Activated T-cell treated with anti-CD3 and anti-CD28 coated beads, Interleukin-2, amount 50 U/mL, for 24 hours (primary cell): Measurements from ENCODE around the gene GKN1.
A peak's percentile ranks its signal among the peaks of the same experiment; 100 is the strongest.
"Not testable (repeated sequence)": the region's sequence is repeated elsewhere in the genome, so short reads cannot be mapped to it uniquely, and the experiment has no call there.

Source experiments
- DNase-seq: peaks from one replicate; pipeline ENCODE4 v3.0.0-alpha.2; 2020
- H3K27ac Mint-ChIP-seq: 2 replicates; pipeline ENCODE4 v1.8.0; 2020; ENCODE audit warnings: mild to moderate bottlenecking, mixed read lengths
- H3K27me3 Mint-ChIP-seq: 2 replicates; pipeline ENCODE4 v1.8.0; 2020; ENCODE audit warnings: mixed read lengths
- H3K36me3 Mint-ChIP-seq: 2 replicates; pipeline ENCODE4 v1.8.0; 2020; ENCODE audit warnings: low read depth, mixed read lengths
- H3K4me1 Mint-ChIP-seq: 2 replicates; pipeline ENCODE4 v1.8.0; 2020; ENCODE audit warnings: low read depth, mixed read lengths
- H3K4me3 Mint-ChIP-seq: 2 replicates; pipeline ENCODE4 v1.8.0; 2020; ENCODE audit warnings: mild to moderate bottlenecking, moderate library complexity, mixed read lengths
- H3K9me3 Mint-ChIP-seq: 2 replicates; pipeline ENCODE4 v1.8.0; 2020; ENCODE audit warnings: mixed read lengths

The GKN1 gene

DNA sequence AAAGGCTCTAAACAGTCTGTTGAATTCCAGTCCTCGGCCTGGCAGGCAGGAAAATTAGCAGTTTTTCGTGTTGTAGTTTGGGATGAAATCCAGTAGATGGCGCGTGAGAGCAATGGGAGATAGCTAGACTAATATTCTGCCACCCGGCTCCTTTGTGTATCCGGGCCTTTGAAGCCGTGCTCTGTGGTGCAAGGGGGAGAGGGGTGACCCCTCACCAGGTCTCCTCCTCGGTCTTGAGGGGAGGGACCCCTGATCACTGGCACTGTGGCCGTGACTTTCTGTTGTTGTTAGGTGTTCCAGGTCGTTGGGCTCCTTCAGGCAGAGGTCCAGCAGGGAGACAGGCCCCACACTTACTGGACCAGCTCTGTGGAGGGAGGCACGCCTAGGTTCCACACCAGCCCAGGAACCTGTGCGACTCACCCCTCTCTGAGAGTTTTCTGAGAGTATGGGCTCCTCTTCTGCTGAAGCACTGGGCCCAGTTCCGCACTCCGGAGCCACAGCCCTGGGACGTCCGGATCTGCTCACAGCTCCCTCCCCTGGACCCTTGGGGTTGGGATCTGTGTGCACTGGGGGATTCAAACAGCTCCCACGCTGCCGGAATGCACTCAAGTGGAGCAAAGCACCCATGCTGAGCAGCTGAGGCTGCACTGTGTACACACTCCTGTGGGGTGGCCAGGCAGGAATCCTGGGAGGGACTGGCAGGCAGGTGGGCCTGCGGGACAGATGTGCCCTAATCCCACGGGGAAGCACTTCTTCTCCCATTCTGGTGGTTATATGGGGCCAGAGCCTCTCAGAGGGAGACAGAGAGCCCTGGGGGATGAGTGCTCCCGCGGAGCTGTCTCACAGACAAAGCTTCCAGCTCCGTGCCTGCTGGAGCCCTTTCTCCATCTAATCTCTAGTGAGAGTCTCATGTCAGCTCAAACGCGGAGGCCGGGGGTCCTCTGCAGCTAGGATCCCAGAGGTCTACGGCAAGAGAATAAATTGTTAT, 30.6 kb upstream of the GKN1 start:
- DNase-seq = peak; percentile 58
- no peaks in the 10 kb centered on the region for H3K36me3 Mint-ChIP-seq
- H3K4me1 Mint-ChIP-seq = peaks cover 10% of the 10 kb centered on the region
- no peaks in the 10 kb centered on the region for H3K9me3 Mint-ChIP-seq
- peaks cover 38% of the 10 kb centered on the region for H3K27me3 Mint-ChIP-seq
- no peak overlapping the region for H3K27ac Mint-ChIP-seq
- no peak overlapping the region for H3K4me3 Mint-ChIP-seq

DNA sequence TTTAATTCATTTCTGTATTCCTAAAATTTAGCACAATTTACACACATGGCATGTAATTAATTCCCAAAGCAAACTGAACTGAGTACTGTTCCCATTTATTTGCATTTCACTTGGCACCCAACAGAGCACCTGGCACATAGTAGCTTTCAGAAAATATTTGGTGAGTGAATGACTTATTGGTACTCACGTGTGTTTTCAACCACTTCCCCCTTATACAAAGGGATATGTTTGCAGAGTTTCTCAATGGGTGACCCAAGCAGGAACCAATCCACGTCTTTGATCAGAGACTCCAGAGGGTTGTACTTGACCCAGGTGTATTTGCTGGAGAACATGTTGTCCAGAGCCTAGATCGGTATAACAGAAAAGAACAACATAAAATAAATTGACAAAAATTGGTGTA, 28.3 kb upstream of the GKN1 start:
- no peak overlapping the region for H3K27ac Mint-ChIP-seq
- H3K36me3 Mint-ChIP-seq = no peaks in the 10 kb centered on the region
- no peaks in the 10 kb centered on the region for H3K9me3 Mint-ChIP-seq
- no peak for DNase-seq
- H3K27me3 Mint-ChIP-seq = peaks cover 35% of the 10 kb centered on the region
- peaks cover 2% of the 10 kb centered on the region for H3K4me1 Mint-ChIP-seq
- H3K4me3 Mint-ChIP-seq = no peak overlapping the region

DNA sequence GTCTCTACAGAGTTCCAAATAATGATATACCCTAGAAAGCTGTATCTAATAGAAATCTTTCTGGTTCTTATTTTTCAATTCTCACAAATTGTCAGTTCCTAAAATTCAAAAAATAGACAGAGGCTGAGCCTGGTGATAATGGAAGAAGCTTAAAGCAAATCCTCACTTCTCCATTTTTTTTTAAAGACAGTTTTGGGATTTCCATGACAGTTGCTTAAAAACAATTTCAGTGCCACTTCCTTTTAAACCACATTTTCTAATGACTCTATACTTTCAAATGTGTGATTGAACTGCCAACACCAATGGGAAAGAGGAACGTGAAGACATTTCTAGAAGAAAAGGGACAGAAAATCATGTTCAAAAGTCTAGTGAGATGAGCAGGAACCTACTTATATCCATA, 25.7 kb upstream of the GKN1 start:
- H3K4me1 Mint-ChIP-seq = no peaks in the 10 kb centered on the region
- DNase-seq = no peak
- H3K27ac Mint-ChIP-seq = no peak overlapping the region
- no peaks in the 10 kb centered on the region for H3K9me3 Mint-ChIP-seq
- H3K36me3 Mint-ChIP-seq = no peaks in the 10 kb centered on the region
- peaks cover 24% of the 10 kb centered on the region for H3K27me3 Mint-ChIP-seq
- no peak overlapping the region for H3K4me3 Mint-ChIP-seq

DNA sequence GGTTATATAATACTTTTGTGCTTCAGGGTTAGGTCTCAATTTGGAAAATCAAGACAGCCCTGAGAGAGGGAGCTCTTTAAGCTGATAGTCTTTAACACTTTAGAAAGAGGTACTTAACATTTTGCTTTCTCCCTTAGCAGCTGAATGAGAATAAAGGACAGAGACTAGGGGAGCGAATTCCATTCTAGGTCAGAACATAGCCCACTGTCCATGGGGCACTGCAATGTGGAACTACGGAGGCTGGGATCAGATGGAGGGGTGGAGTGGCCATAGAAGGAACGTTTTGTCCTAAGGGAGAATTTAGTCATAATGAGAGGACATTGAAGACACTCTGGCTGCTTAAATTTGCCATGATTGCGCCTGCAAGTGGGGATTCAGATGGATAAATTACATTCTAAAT, 22.5 kb upstream of the GKN1 start:
- Mint-ChIP-seq H3K27ac (no peak overlapping the region), H3K36me3 (no peaks in the 10 kb centered on the region), H3K9me3 (no peaks in the 10 kb centered on the region), H3K4me3 (no peak overlapping the region), H3K27me3 (peaks cover 20% of the 10 kb centered on the region), H3K4me1 (no peaks in the 10 kb centered on the region)
- no peak for DNase-seq

DNA sequence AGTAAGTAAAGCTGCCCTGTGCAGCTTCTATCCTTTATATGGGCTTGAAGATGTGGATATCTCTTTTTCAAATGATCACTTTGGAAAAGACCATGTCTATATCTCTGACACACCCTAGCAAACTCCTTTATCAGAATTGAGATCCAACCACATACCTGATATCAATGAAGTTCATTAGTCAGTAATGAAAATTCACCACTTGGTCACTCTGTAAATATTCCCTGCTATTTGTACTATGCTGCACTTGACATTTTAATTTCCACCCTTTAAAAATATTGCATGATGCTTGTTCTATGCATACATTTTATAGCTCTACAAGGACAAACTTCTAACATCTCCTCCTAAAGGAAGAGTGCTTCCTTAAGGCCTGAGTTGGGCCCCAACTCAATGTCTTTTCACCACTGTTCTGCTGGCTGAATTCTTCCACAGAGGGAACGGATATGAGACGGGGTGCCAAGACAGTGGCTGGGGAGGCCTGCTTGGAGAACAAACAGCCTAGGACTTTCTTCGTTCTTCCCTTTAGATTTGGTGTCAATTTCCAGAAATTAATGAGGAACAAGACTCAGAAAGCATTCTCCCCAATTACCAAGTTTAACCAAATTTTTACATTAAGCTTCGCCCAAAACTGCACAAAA, 21.4 kb upstream of the GKN1 start, which contains the start of gene GKN2:
Gene GKN2, minus strand, starts transcription at position 7 of the 635 bp plus-strand sequence. CDS start 32 bp downstream, outside the sequence.
- DNase-seq = no peak

DNA sequence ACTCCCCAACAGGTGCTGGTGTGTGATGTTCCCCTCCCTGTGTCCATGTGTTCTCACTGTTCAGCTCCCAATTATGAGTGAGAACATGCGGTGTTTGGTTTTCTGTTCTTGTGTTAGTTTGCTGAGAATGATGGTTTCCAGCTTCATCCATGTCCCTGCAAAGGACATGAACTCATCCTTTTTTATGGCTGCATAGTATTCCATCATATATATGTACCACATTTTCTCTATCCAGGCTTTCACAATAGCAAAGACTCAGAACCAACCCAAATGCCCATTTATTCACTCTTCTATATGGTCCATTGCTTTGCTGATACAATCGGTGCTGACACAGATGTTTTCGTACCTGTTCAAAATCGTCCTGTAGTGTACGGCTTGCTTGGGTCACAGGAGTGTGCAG, 19.0 kb upstream of the GKN1 start:
- H3K4me1 Mint-ChIP-seq = not testable (repeated sequence)

More for the DNA sequence above, 21.4 kb upstream of the GKN1 start, which contains the start of gene GKN2:
- Mint-ChIP-seq H3K4me1 (no peaks in the 10 kb centered on the region), H3K9me3 (no peaks in the 10 kb centered on the region), H3K27ac (no peak within 1 kb of the TSS), H3K4me3 (no peak within 1 kb of the TSS), H3K36me3 (no peaks in the 10 kb centered on the region), H3K27me3 (peaks cover 16% of the 10 kb centered on the region)

DNA sequence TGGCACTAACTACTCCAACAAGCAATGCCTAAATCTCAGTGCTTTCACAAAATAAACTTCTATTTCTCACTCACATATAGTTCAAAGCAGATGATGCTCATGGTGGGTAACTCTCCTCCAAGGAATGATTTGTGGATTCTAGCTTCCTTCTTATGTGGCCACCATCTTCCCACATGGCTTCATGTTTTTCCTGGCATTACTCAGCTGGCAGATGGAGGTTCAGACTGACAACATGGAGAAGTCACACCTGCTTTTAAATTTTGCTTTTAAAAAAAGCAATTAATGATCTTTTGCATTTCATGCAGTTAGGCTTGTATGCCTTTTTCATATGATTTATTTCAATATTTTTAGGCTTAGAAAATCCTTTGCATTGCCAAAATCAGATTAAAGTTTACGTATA, 15.4 kb upstream of the GKN1 start:
- DNase-seq = no peak
- H3K4me1 Mint-ChIP-seq = no peaks in the 10 kb centered on the region
- peaks cover 16% of the 10 kb centered on the region for H3K27me3 Mint-ChIP-seq
- no peak overlapping the region for H3K4me3 Mint-ChIP-seq
- H3K9me3 Mint-ChIP-seq = no peaks in the 10 kb centered on the region
- H3K36me3 Mint-ChIP-seq = no peaks in the 10 kb centered on the region
- H3K27ac Mint-ChIP-seq = no peak overlapping the region

More for the DNA sequence above, 19.0 kb upstream of the GKN1 start:
- not testable (repeated sequence) for H3K9me3 Mint-ChIP-seq, H3K36me3 Mint-ChIP-seq, H3K27ac Mint-ChIP-seq, DNase-seq, H3K4me3 Mint-ChIP-seq
- peaks cover 14% of the 10 kb centered on the region for H3K27me3 Mint-ChIP-seq

DNA sequence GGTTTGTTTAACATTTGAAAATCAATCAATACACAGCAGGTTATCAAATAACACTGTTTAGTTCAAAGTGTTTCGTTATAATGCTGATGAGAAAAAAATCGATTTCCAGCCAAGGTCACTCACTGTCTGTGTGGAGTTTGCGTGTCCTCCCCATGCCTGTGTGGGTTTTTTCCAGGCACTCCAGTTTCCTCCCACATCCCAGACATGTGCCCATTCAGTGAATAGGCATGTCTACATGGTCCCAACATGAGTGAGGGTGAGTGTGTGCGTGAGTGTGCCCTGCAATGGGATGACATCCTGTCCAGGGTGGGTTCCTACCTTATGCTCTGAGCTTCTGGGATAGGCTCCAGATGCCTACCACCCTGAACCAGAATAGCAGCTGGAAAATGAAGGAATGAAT, 13.1 kb upstream of the GKN1 start:
- H3K27ac Mint-ChIP-seq = no peak overlapping the region
- no peak for DNase-seq
- peaks cover 14% of the 10 kb centered on the region for H3K27me3 Mint-ChIP-seq
- H3K4me1 Mint-ChIP-seq = no peaks in the 10 kb centered on the region
- no peaks in the 10 kb centered on the region for H3K36me3 Mint-ChIP-seq
- H3K9me3 Mint-ChIP-seq = no peaks in the 10 kb centered on the region
- no peak overlapping the region for H3K4me3 Mint-ChIP-seq

DNA sequence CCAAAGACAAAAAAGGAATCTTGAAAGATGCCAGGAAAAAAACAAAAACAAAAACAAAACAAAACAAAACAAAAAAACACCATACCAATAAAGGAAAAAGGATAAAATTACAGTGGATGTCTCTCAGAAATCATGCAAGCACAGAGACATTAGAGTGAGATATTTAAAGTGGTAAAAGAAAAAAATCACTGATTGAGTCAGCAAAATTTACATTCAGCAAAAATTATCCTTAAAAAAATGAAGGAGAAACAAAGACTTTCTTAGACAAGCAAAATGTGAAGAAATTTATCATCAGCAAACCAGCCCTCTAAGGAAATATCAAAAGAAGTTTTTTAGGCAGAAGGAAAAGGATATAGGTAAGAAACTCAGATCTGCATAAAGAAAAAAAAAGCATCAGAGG, 10.2 kb upstream of the GKN1 start:
- Mint-ChIP-seq H3K36me3 (no peaks in the 10 kb centered on the region), H3K27ac (no peak overlapping the region), H3K9me3 (no peaks in the 10 kb centered on the region), H3K4me1 (no peaks in the 10 kb centered on the region), H3K4me3 (no peak overlapping the region), H3K27me3 (peaks cover 14% of the 10 kb centered on the region)
- no peak for DNase-seq

DNA sequence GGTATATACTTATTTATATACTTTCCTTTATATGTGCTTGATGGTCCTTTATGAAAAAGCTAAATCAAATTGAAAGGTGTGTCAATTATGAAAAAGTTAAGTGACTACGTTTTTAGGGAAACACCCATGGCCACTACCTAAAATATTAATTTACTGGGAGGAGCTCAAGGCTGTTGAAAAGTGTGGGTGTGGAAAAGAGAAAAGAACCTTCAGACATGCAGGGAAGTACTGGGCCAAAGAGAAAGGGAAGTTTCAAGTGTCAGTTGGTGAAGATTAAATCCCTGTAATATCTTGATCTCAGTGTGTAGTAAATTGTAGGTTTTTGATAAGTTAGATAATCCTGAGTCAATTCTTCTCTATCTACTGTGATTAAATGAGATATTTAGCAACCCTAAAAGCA, 6.2 kb upstream of the GKN1 start:
- Mint-ChIP-seq H3K27me3 (peaks cover 3% of the 10 kb centered on the region), H3K4me3 (no peak overlapping the region), H3K36me3 (no peaks in the 10 kb centered on the region), H3K4me1 (no peaks in the 10 kb centered on the region), H3K9me3 (no peaks in the 10 kb centered on the region), H3K27ac (no peak overlapping the region)
- no peak for DNase-seq

DNA sequence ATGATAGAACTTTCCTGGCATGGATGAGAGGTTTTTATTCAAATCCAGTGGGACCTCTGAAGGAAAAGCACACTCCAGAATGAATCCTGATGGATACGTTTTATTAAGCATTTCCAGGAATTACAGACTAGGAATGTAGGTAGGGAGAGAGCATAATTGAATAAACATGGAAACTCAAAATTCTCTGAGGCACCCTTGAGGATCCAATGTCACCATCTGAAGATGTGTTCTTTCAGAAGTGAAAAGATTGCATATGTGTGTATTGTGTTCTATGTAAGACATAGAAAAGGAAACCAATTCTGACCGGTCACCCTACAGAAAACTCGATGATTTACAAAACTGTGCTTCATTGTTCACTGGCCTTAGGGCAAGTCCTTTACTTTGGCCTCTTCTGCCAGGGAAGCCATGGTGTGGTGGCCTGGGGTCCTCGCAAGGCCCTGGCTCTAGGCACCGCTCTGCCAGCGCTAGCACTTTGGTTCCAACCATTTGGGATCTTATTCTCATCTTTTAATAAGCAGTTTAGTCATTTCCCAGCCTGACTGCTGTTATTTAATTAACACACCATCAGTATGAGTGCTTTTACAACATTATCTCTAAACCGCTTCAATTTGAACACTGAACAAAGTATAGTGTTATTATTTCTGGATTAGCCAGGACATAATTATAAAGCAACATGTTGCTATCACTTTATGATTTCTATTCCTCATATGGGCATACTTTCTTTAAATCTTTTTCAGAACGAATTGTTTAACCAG, 4.5 kb upstream of the GKN1 start:
- H3K4me3 Mint-ChIP-seq = no peak overlapping the region
- H3K36me3 Mint-ChIP-seq = no peaks in the 10 kb centered on the region
- no peak overlapping the region for H3K27ac Mint-ChIP-seq
- H3K9me3 Mint-ChIP-seq = no peaks in the 10 kb centered on the region
- H3K4me1 Mint-ChIP-seq = no peaks in the 10 kb centered on the region
- DNase-seq = no peak
- peaks cover 5% of the 10 kb centered on the region for H3K27me3 Mint-ChIP-seq

DNA sequence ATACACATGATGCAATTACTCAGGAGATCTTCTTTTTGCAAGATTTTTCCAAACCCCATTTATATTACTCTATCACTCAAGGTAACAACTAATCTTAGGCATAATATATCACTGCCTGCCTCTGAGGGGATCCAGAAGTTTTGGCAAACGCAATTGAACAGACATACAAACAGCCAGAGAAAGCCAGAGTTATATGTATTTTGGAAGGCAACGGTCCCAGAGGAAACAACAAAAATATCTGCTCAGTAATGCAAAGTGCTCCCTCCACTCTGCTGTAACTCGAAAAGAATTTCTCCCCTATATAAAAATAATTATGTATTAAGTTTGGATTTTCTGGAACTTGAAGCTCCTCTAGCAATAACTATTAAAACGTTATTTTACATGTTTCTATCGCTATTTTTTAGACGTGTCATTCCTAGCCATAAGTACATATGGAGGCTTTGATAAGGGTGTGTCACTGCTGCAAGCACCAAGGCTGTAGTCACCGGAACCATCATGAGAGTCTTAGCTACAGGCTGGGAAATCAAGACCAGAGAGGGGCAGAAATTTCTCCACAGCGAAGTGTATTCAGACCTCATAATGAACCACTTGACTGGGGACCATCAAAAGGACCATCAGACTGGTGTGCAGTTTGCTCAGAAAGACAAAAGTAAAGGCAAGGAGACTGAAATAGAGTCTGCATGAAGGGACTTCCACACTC, 3.7 kb upstream of the GKN1 start:
- no peaks in the 10 kb centered on the region for H3K36me3 Mint-ChIP-seq
- peaks cover 10% of the 10 kb centered on the region for H3K27me3 Mint-ChIP-seq
- DNase-seq = no peak
- no peak overlapping the region for H3K4me3 Mint-ChIP-seq
- H3K4me1 Mint-ChIP-seq = no peaks in the 10 kb centered on the region
- H3K9me3 Mint-ChIP-seq = no peaks in the 10 kb centered on the region
- no peak overlapping the region for H3K27ac Mint-ChIP-seq

DNA sequence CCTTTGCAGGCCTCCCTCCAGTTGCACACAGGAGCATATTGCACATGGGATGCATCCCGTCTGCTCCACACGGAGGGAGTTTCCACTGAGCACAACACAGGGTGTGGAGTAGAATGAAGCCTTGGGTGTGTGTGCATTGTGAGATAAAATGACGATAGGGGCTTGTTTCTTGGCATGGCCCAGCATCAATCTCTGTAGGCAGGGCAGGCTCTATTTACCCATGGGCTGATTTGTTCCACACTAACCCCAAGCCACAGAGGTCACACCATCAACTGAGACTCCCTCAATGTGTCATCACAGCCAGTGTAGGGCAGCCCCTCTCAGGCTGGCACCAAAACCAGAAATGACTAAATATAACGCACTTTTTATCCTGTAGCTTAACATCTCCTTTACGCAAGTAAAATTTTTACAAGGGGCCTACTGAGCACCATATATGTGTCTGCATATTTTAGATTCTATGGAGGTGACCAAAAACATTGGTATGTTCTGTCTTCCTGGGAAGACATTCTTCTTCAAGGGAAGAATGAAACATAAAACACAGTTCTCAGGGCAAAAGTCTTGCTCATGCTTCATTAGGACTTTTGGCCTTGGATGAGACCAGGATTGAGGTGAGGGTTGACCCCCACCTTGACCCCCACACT, 2.7 kb upstream of the GKN1 start:
- Mint-ChIP-seq H3K27ac (no peak overlapping the region), H3K27me3 (peaks cover 10% of the 10 kb centered on the region), H3K9me3 (no peaks in the 10 kb centered on the region), H3K4me3 (no peak overlapping the region), H3K4me1 (no peaks in the 10 kb centered on the region), H3K36me3 (no peaks in the 10 kb centered on the region)
- no peak for DNase-seq
